Measurements from ENCODE around the gene NAV2.

The NAV2 gene

GRCh38 chr11:19862091-19862490 is 149.5 kb downstream of the NAV2 start:
- no peak overlapping the region for H3K14ac ChIP-seq (ENCODE audit: low read length)
- no peak overlapping the region for H2AK5ac ChIP-seq (ENCODE audit: low read length)
- no peak overlapping the region for H3K27ac ChIP-seq (ENCODE audit: low read depth, low read length)
- no peak overlapping the region for H4K12ac ChIP-seq (ENCODE audit: low read depth, low read length)
- H4K91ac ChIP-seq (ENCODE audit: low read depth, low read length) = no peak overlapping the region
- peak in 1 of 2 donors; percentile 7 for DNase-seq
- no peak overlapping the region for H3K4ac ChIP-seq (ENCODE audit: low read depth, low read length)
- H3K18ac ChIP-seq (ENCODE audit: low read length) = no peak overlapping the region
- H3K36me3 ChIP-seq (ENCODE audit: control insufficient read depth in 1 of 2, insufficient read depth in 2 of 2, low read length in 2 of 2) = no peaks in the 10 kb centered on the region
- H3K27me3 ChIP-seq (ENCODE audit: insufficient read depth, low read length) = no peaks in the 10 kb centered on the region
- no peak overlapping the region for H2AFZ ChIP-seq (ENCODE audit: insufficient read depth, low read length, poor library complexity)
- WGBS (ENCODE audit: extremely low coverage, insufficient coverage, insufficient read length) = no CpG with 5 or more reads among the region's 4 CpGs
- no peaks in the 10 kb centered on the region for H3K79me2 ChIP-seq (ENCODE audit: control insufficient read depth, insufficient read depth, low read length, poor library complexity)
- no peak overlapping the region for H3K9ac ChIP-seq (ENCODE audit: low read length)
- H2BK12ac ChIP-seq (ENCODE audit: low read length) = no peak overlapping the region
- no peak overlapping the region for H3K23ac ChIP-seq (ENCODE audit: low read length)
- H3K79me1 ChIP-seq (ENCODE audit: low read length) = no peaks in the 10 kb centered on the region
- H3K9me3 ChIP-seq (ENCODE audit: insufficient read depth, low read depth, low read length) = peaks cover 2% of the 10 kb centered on the region
- H3K4me3 ChIP-seq (ENCODE audit: low read depth, low read length) = no peak overlapping the region
- no peak overlapping the region for H4K8ac ChIP-seq (ENCODE audit: low read depth, low read length)
- no peak overlapping the region for H3K4me2 ChIP-seq (ENCODE audit: low read length)
- no peak overlapping the region for H2BK120ac ChIP-seq (ENCODE audit: insufficient read depth, low read length, poor library complexity)
- H2BK5ac ChIP-seq (ENCODE audit: low read depth, low read length, poor library complexity) = no peak overlapping the region
- peaks cover 8% of the 10 kb centered on the region in 2 experiments for H3K4me1 ChIP-seq (ENCODE audit: control insufficient read depth in 1 of 2, insufficient read depth in 2 of 2, low read length in 2 of 2)

GRCh38 chr11:19864141-19865140 is 151.8 kb downstream of the NAV2 start:
- H3K27ac ChIP-seq (ENCODE audit: low read depth, low read length) = no peak overlapping the region
- DNase-seq = peak; percentile 79 to 97
- H3K36me3 ChIP-seq (ENCODE audit: control insufficient read depth in 1 of 2, insufficient read depth in 2 of 2, low read length in 2 of 2) = no peaks in the 10 kb centered on the region
- H4K12ac ChIP-seq (ENCODE audit: low read depth, low read length) = no peak overlapping the region
- peaks cover 2% of the 10 kb centered on the region for H3K9me3 ChIP-seq (ENCODE audit: insufficient read depth, low read depth, low read length)
- H4K91ac ChIP-seq (ENCODE audit: low read depth, low read length) = no peak overlapping the region
- no peaks in the 10 kb centered on the region for H3K79me2 ChIP-seq (ENCODE audit: control insufficient read depth, insufficient read depth, low read length, poor library complexity)
- no peak overlapping the region for H3K18ac ChIP-seq (ENCODE audit: low read length)
- H2AFZ ChIP-seq (ENCODE audit: insufficient read depth, low read length, poor library complexity) = no peak overlapping the region
- WGBS (ENCODE audit: extremely low coverage, insufficient coverage, insufficient read length) = no CpG with 5 or more reads among the region's 6 CpGs
- no peak overlapping the region for H3K14ac ChIP-seq (ENCODE audit: low read length)
- no peak overlapping the region for H2AK5ac ChIP-seq (ENCODE audit: low read length)
- no peak overlapping the region for H3K4ac ChIP-seq (ENCODE audit: low read depth, low read length)
- peaks cover 11 to 13% of the 10 kb centered on the region in 2 experiments for H3K4me1 ChIP-seq (ENCODE audit: control insufficient read depth in 1 of 2, insufficient read depth in 2 of 2, low read length in 2 of 2)
- no peaks in the 10 kb centered on the region for H3K79me1 ChIP-seq (ENCODE audit: low read length)
- no peak overlapping the region for H3K9ac ChIP-seq (ENCODE audit: low read length)
- no peak overlapping the region for H3K4me2 ChIP-seq (ENCODE audit: low read length)
- H3K4me3 ChIP-seq (ENCODE audit: low read depth, low read length) = no peak overlapping the region
- H3K23ac ChIP-seq (ENCODE audit: low read length) = no peak overlapping the region
- H2BK5ac ChIP-seq (ENCODE audit: low read depth, low read length, poor library complexity) = no peak overlapping the region
- no peak overlapping the region for H2BK12ac ChIP-seq (ENCODE audit: low read length)
- no peaks in the 10 kb centered on the region for H3K27me3 ChIP-seq (ENCODE audit: insufficient read depth, low read length)
- H4K8ac ChIP-seq (ENCODE audit: low read depth, low read length) = no peak overlapping the region
- H2BK120ac ChIP-seq (ENCODE audit: insufficient read depth, low read length, poor library complexity) = no peak overlapping the region

GRCh38 chr11:19866037-19866436 is 153.4 kb downstream of the NAV2 start:
- Histone ChIP-seq H3K36me3 (ENCODE audit: control insufficient read depth in 1 of 2, insufficient read depth in 2 of 2, low read length in 2 of 2) (no peaks in the 10 kb centered on the region), H3K4me2 (ENCODE audit: low read length) (no peak overlapping the region), H3K79me2 (ENCODE audit: control insufficient read depth, insufficient read depth, low read length, poor library complexity) (no peaks in the 10 kb centered on the region), H4K12ac (ENCODE audit: low read depth, low read length) (no peak overlapping the region), H3K9ac (ENCODE audit: low read length) (no peak overlapping the region), H4K8ac (ENCODE audit: low read depth, low read length) (no peak overlapping the region), H2BK12ac (ENCODE audit: low read length) (no peak overlapping the region), H3K4ac (ENCODE audit: low read depth, low read length) (no peak overlapping the region), H2BK120ac (ENCODE audit: insufficient read depth, low read length, poor library complexity) (no peak overlapping the region), H3K27ac (ENCODE audit: low read depth, low read length) (no peak overlapping the region), H3K9me3 (ENCODE audit: insufficient read depth, low read depth, low read length) (peaks cover 2% of the 10 kb centered on the region), H3K4me3 (ENCODE audit: low read depth, low read length) (no peak overlapping the region), H2BK5ac (ENCODE audit: low read depth, low read length, poor library complexity) (no peak overlapping the region), H3K23ac (ENCODE audit: low read length) (no peak overlapping the region), H3K14ac (ENCODE audit: low read length) (no peak overlapping the region), H2AFZ (ENCODE audit: insufficient read depth, low read length, poor library complexity) (no peak overlapping the region), H3K27me3 (ENCODE audit: insufficient read depth, low read length) (no peaks in the 10 kb centered on the region), H3K79me1 (ENCODE audit: low read length) (no peaks in the 10 kb centered on the region), H3K4me1 (ENCODE audit: control insufficient read depth in 1 of 2, insufficient read depth in 2 of 2, low read length in 2 of 2) (peaks cover 11 to 13% of the 10 kb centered on the region in 2 experiments), H3K18ac (ENCODE audit: low read length) (no peak overlapping the region), H2AK5ac (ENCODE audit: low read length) (no peak overlapping the region), H4K91ac (ENCODE audit: low read depth, low read length) (no peak overlapping the region)
- no CpG with 5 or more reads among the region's 3 CpGs for WGBS (ENCODE audit: extremely low coverage, insufficient coverage, insufficient read length)
- DNase-seq = peak in 1 of 2 donors; percentile 47

- no peak overlapping the region for H2AFZ ChIP-seq (ENCODE audit: insufficient read depth, low read length, poor library complexity)
- no peaks in the 10 kb centered on the region for H3K79me1 ChIP-seq (ENCODE audit: low read length)
- DNase-seq = no peak
- no peak overlapping the region for H3K23ac ChIP-seq (ENCODE audit: low read length)
- H3K18ac ChIP-seq (ENCODE audit: low read length) = no peak overlapping the region
- no peak overlapping the region for H3K4ac ChIP-seq (ENCODE audit: low read depth, low read length)
- H2AK5ac ChIP-seq (ENCODE audit: low read length) = no peak overlapping the region
- H3K27ac ChIP-seq (ENCODE audit: low read depth, low read length) = no peak overlapping the region
- no peaks in the 10 kb centered on the region for H3K79me2 ChIP-seq (ENCODE audit: control insufficient read depth, insufficient read depth, low read length, poor library complexity)
- no peak overlapping the region for H4K12ac ChIP-seq (ENCODE audit: low read depth, low read length)
- peaks cover 11 to 13% of the 10 kb centered on the region in 2 experiments for H3K4me1 ChIP-seq (ENCODE audit: control insufficient read depth in 1 of 2, insufficient read depth in 2 of 2, low read length in 2 of 2)
- no peak overlapping the region for H4K8ac ChIP-seq (ENCODE audit: low read depth, low read length)
- H2BK5ac ChIP-seq (ENCODE audit: low read depth, low read length, poor library complexity) = no peak overlapping the region
- WGBS (ENCODE audit: extremely low coverage, insufficient coverage, insufficient read length) = no CpG with 5 or more reads among the region's 4 CpGs
- H3K9me3 ChIP-seq (ENCODE audit: insufficient read depth, low read depth, low read length) = peaks cover 2% of the 10 kb centered on the region
- no peak overlapping the region for H2BK12ac ChIP-seq (ENCODE audit: low read length)
- H3K9ac ChIP-seq (ENCODE audit: low read length) = no peak overlapping the region
- no peak overlapping the region for H2BK120ac ChIP-seq (ENCODE audit: insufficient read depth, low read length, poor library complexity)
- no peak overlapping the region for H3K4me2 ChIP-seq (ENCODE audit: low read length)
- H3K36me3 ChIP-seq (ENCODE audit: control insufficient read depth in 1 of 2, insufficient read depth in 2 of 2, low read length in 2 of 2) = no peaks in the 10 kb centered on the region
- no peaks in the 10 kb centered on the region for H3K27me3 ChIP-seq (ENCODE audit: insufficient read depth, low read length)
- no peak overlapping the region for H3K4me3 ChIP-seq (ENCODE audit: low read depth, low read length)
- no peak overlapping the region for H4K91ac ChIP-seq (ENCODE audit: low read depth, low read length)
- no peak overlapping the region for H3K14ac ChIP-seq (ENCODE audit: low read length)
Observed at GRCh38 chr11:19866521-19866920, 153.9 kb downstream of the NAV2 start.

Measured in trophoblast cell (in vitro differentiated cells and primary cell).